H9 (cell line): Measurements from ENCODE around the gene RBPJ. TPM values are rescaled to one million over a fixed set of nuclear protein-coding genes. Genes with fewer than 3 reads are reported as not detected.

ENCODE experiments used
- DNase-seq: peaks from one replicate; pipeline ENCODE4 v3.0.0-alpha.2; 2017
- H2AFZ ChIP-seq: one replicate; pipeline ENCODE4 v1.6.1; 2013; ENCODE audit warnings: mild to moderate bottlenecking, low read length, control low read depth, moderate library complexity
- H2AK5ac ChIP-seq: 2 replicates; pipeline ENCODE4 v1.6.1; 2013; ENCODE audit warnings: low read length, control low read depth, mixed read lengths; ENCODE audit not compliant: insufficient read length
- H2BK120ac ChIP-seq: one replicate; pipeline ENCODE4 v1.6.1; 2013; ENCODE audit warnings: low read depth, mild to moderate bottlenecking, low read length, control low read depth, inconsistent platforms; ENCODE audit not compliant: poor library complexity, severe bottlenecking
- H2BK12ac ChIP-seq: 2 replicates; pipeline ENCODE4 v1.6.1; 2013; ENCODE audit warnings: low read length, control low read depth, mixed read lengths, low read depth; ENCODE audit not compliant: insufficient read length
- H2BK15ac ChIP-seq: 2 replicates; pipeline ENCODE4 v1.6.1; 2013; ENCODE audit warnings: low read depth, low read length, control low read depth
- H2BK20ac ChIP-seq: one replicate; pipeline ENCODE4 v1.6.1; 2013; ENCODE audit warnings: low read depth, mild to moderate bottlenecking, low read length, control low read depth, inconsistent platforms; ENCODE audit not compliant: poor library complexity, severe bottlenecking
- H2BK5ac ChIP-seq: 2 replicates; pipeline ENCODE4 v1.6.1; 2013; ENCODE audit warnings: low read length, control low read depth, mixed read lengths; ENCODE audit not compliant: insufficient read length
- H3K14ac ChIP-seq: 2 replicates; pipeline ENCODE4 v1.6.1; 2013; ENCODE audit warnings: low read length, control low read depth; ENCODE audit not compliant: insufficient read depth
- H3K18ac ChIP-seq: 2 replicates; pipeline ENCODE4 v1.6.1; 2013; ENCODE audit warnings: low read depth, mild to moderate bottlenecking, mixed read lengths, low read length, control low read depth; ENCODE audit not compliant: insufficient read length
- H3K23ac ChIP-seq: 2 replicates; pipeline ENCODE4 v1.6.1; 2013; ENCODE audit warnings: low read length, control low read depth, mixed read lengths, low read depth; ENCODE audit not compliant: insufficient read length
- H3K23me2 ChIP-seq: 2 replicates; pipeline ENCODE4 v1.6.1; 2013; ENCODE audit warnings: low read depth, mild to moderate bottlenecking, mixed read lengths, low read length, control low read depth; ENCODE audit not compliant: insufficient read length, poor library complexity, severe bottlenecking
- H3K27ac ChIP-seq: 2 replicates; pipeline ENCODE4 v1.5.1; 2013; ENCODE audit warnings: low read length, control low read depth, mixed read lengths, low read depth; ENCODE audit not compliant: insufficient read length
- H3K27me3 ChIP-seq: 2 replicates; pipeline ENCODE4 v1.6.1; 2013; ENCODE audit warnings: low read length, control low read depth, inconsistent platforms; ENCODE audit not compliant: insufficient read depth
- H3K4ac ChIP-seq: 2 replicates; pipeline ENCODE4 v1.6.1; 2013; ENCODE audit warnings: low read depth, mild to moderate bottlenecking, control low read depth, inconsistent platforms, low read length, moderate library complexity
- H3K4me1 ChIP-seq: 2 replicates; pipeline ENCODE4 v1.6.1; 2013; ENCODE audit warnings: low read length, control low read depth, inconsistent platforms; ENCODE audit not compliant: insufficient read depth
- H3K4me2 ChIP-seq: 2 replicates; pipeline ENCODE4 v1.6.1; 2013; ENCODE audit warnings: low read length, control low read depth, mixed read lengths; ENCODE audit not compliant: insufficient read length, insufficient read depth
- H3K56ac ChIP-seq: 2 replicates; pipeline ENCODE4 v1.6.1; 2013; ENCODE audit warnings: low read depth, mild to moderate bottlenecking, mixed read lengths, low read length, control low read depth; ENCODE audit not compliant: insufficient read length
- H3K79me1 ChIP-seq: 2 replicates; pipeline ENCODE4 v1.6.1; 2013; ENCODE audit warnings: low read depth, mild to moderate bottlenecking, moderate library complexity, low read length, control low read depth, inconsistent platforms; ENCODE audit not compliant: insufficient read depth, poor library complexity, severe bottlenecking
- H3K79me2 ChIP-seq: 2 replicates; pipeline ENCODE4 v1.6.1; 2013; ENCODE audit warnings: low read length, control low read depth, inconsistent platforms; ENCODE audit not compliant: insufficient read depth
- H3K9ac ChIP-seq: 2 replicates; pipeline ENCODE4 v1.6.1; 2013; ENCODE audit warnings: low read length, control low read depth, mixed read lengths; ENCODE audit not compliant: insufficient read length; ENCODE audit errors: extremely low read depth
- H3K9me3 ChIP-seq: one replicate; pipeline ENCODE4 v1.6.1; 2013; ENCODE audit warnings: low read depth, low read length, inconsistent platforms; ENCODE audit not compliant: control insufficient read depth
- H3T11ph ChIP-seq: one replicate; pipeline ENCODE4 v1.6.1; 2013; ENCODE audit warnings: mild to moderate bottlenecking, low read length, control low read depth, inconsistent platforms
- H4K20me1 ChIP-seq: one replicate; pipeline ENCODE4 v1.6.1; 2013; ENCODE audit not compliant: control insufficient read depth, insufficient read length, insufficient read depth
- H4K5ac ChIP-seq: 2 replicates; pipeline ENCODE4 v1.6.1; 2013; ENCODE audit warnings: low read depth, mild to moderate bottlenecking, mixed read lengths, low read length, control low read depth; ENCODE audit not compliant: insufficient read length
- H4K8ac ChIP-seq: replicated peaks from 2 replicates; pipeline ENCODE4 v1.6.1; 2013; ENCODE audit warnings: low read length, control low read depth, mixed read lengths, low read depth; ENCODE audit not compliant: insufficient read length
- H4K91ac ChIP-seq: 2 replicates; pipeline ENCODE4 v1.6.1; 2013; ENCODE audit warnings: low read depth, mild to moderate bottlenecking, moderate library complexity, mixed read lengths, low read length, control low read depth; ENCODE audit not compliant: insufficient read length
- H3K27ac Mint-ChIP-seq, 3 experiments: 2 replicates in 2 of 3; 3 replicates in 1 of 3; pipeline ENCODE4 v1.8.0; 2020 to 2021; ENCODE audit warnings: mixed read lengths in 3 of 3, mild to moderate bottlenecking in 1 of 3, moderate library complexity in 1 of 3
- H3K27me3 Mint-ChIP-seq: 2 replicates; pipeline ENCODE4 v1.8.0; 2021; ENCODE audit warnings: low read depth, mild to moderate bottlenecking, moderate library complexity, mixed read lengths
- H3K36me3 Mint-ChIP-seq, 3 experiments: 2 replicates in 2 of 3; 3 replicates in 1 of 3; pipeline ENCODE4 v1.8.0; 2020 to 2021; ENCODE audit warnings: low read depth in 3 of 3, mixed read lengths in 3 of 3; ENCODE audit not compliant: insufficient read depth in 1 of 3
- H3K4me1 Mint-ChIP-seq, 2 experiments: 2 replicates each; pipeline ENCODE4 v1.8.0; 2020; ENCODE audit warnings: mixed read lengths in 2 of 2
- H3K4me3 Mint-ChIP-seq, 2 experiments: 2 replicates in 1 of 2; 3 replicates in 1 of 2; pipeline ENCODE4 v1.8.0; 2020 to 2021; ENCODE audit warnings: mild to moderate bottlenecking in 2 of 2, mixed read lengths in 2 of 2, moderate library complexity in 1 of 2
- H3K9me3 Mint-ChIP-seq, 2 experiments: 2 replicates in 1 of 2; 3 replicates in 1 of 2; pipeline ENCODE4 v1.8.0; 2020; ENCODE audit warnings: mild to moderate bottlenecking in 2 of 2, mixed read lengths in 2 of 2, moderate library complexity in 1 of 2
- WGBS: extraction: QIAGEN DNeasy Blood & Tissue Kit; methylation state at CpG from one replicate; pipeline ENCODE4 v1.1.7; 2013; ENCODE audit warnings: missing lambda C conversion rate, low lambda C conversion rate, mixed read lengths; ENCODE audit not compliant: insufficient read length; ENCODE audit errors: extremely low coverage; 5-methylcytosine and 5-hydroxymethylcytosine counted together
- total RNA-seq: library from RNA; stranded (reverse); gene quantifications from 2 replicates; pipeline ENCODE4 v1.2.1, GENCODE V29; 2021
- TF ChIP-seq, protein P1 (sequence below): fragments of 200-600 bp; sonication (generic); conservative IDR thresholded peaks from 3 replicates; pipeline ENCODE4 v1.8.0; 2021; ENCODE audit warnings: antibody characterized with exemption, mild to moderate bottlenecking

Gene RBPJ
- total RNA-seq, 1 experiment from 2014 or later: 166 TPM

DNA sequence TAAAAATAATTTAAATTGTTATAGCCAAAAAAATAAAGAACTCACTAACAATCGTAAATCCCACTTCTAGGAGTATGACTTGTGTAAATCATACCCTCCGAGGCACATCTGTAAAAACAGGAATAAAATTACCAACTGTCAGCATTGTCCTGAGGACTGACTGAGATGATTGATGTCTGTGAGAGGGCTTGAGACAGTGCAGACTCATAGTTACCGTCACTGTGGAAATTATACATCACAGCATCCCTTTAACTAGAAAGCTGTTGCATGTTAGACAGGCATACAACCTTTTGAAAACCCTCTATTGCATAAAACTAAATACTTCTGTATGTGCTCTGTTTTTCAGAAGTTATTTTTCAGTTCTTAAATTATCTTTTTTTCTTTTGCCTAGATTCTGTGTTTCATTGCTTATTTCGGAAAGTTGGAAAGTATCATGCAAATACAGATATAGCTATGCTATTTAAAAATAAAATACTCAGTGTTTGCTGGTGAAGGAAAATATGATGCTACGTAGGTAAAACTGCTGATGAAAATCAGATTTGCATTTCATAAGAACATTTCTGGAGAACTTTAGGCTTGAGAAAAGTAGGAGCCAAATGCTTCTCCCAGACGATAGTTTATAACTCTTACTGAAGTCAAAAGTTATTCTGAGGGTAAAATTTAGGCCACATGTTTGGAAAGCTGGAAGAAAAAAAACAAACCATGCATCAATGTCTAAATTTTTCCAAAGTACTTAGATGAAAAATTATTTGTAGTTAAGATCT is 13.6 kb upstream of the RBPJ start:
- Histone ChIP-seq H3K14ac (no peak overlapping the region), H2BK12ac (no peak overlapping the region), H2AFZ (no peak overlapping the region), H3K4me1 (no peaks in the 10 kb centered on the region; the same call in 1 of the 2 replicates), H3K56ac (no peak overlapping the region), H3K23me2 (no peaks in the 10 kb centered on the region), H3K4ac (no peak overlapping the region), H2BK20ac (no peak overlapping the region), H2BK120ac (no peak overlapping the region), H3K27ac (no peak overlapping the region), H4K91ac (no peak overlapping the region), H4K20me1 (no peaks in the 10 kb centered on the region), H2BK15ac (no peak overlapping the region), H3K79me1 (no peaks in the 10 kb centered on the region), H3K27me3 (no peaks in the 10 kb centered on the region), H2AK5ac (no peak overlapping the region), H4K8ac (no peak overlapping the region), H3T11ph (no peak overlapping the region), H3K18ac (no peak overlapping the region), H3K9me3 (no peaks in the 10 kb centered on the region), H3K79me2 (no peaks in the 10 kb centered on the region), H3K23ac (no peak overlapping the region), H3K4me2 (no peak overlapping the region), H3K9ac (no peak overlapping the region), H2BK5ac (no peak overlapping the region), H4K5ac (no peak overlapping the region)
- no peak overlapping the region for H3K27ac Mint-ChIP-seq
- no peak overlapping the region for H3K4me3 Mint-ChIP-seq
- peaks cover 3 to 4% of the 10 kb centered on the region in 2 experiments; a peak in 2 of 4 replicates for H3K4me1 Mint-ChIP-seq
- WGBS: no CpG with 5 or more reads among the region's 6 CpGs
- DNase-seq: no peak
- no peaks in the 10 kb centered on the region for H3K27me3 Mint-ChIP-seq
- TF ChIP-seq, protein P1, sequence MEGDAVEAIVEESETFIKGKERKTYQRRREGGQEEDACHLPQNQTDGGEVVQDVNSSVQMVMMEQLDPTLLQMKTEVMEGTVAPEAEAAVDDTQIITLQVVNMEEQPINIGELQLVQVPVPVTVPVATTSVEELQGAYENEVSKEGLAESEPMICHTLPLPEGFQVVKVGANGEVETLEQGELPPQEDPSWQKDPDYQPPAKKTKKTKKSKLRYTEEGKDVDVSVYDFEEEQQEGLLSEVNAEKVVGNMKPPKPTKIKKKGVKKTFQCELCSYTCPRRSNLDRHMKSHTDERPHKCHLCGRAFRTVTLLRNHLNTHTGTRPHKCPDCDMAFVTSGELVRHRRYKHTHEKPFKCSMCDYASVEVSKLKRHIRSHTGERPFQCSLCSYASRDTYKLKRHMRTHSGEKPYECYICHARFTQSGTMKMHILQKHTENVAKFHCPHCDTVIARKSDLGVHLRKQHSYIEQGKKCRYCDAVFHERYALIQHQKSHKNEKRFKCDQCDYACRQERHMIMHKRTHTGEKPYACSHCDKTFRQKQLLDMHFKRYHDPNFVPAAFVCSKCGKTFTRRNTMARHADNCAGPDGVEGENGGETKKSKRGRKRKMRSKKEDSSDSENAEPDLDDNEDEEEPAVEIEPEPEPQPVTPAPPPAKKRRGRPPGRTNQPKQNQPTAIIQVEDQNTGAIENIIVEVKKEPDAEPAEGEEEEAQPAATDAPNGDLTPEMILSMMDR: no peak
- peaks cover 0 to 1% (median 0%) of the 10 kb centered on the region in 3 experiments; a peak in 1 of 7 replicates for H3K36me3 Mint-ChIP-seq
- H3K9me3 Mint-ChIP-seq: no peaks in the 10 kb centered on the region
